Putamen (tissue), 1 donor: Measurements from ENCODE around the gene SNTG2.

Experiments
- DNase-seq: peaks from one replicate; pipeline ENCODE4 v3.0.0-alpha.2; 2016; ENCODE audit warnings: low spot score

SNTG2 gene

GRCh38 chr2:1318366-1319009 is 367.8 kb downstream of the SNTG2 start:
- DNase-seq = no peak

- DNase-seq = no peak
Observed at GRCh38 chr2:1319393-1319792, 368.7 kb downstream of the SNTG2 start.

- DNase-seq = peak; percentile 39
Observed at GRCh38 chr2:1321321-1321720, 370.7 kb downstream of the SNTG2 start.

GRCh38 chr2:1324884-1325283 is 374.2 kb downstream of the SNTG2 start:
- DNase-seq = no peak

- DNase-seq = no peak
Observed at GRCh38 chr2:1328684-1329083, 378.0 kb downstream of the SNTG2 start.

- DNase-seq = peak; percentile 16
Observed at GRCh38 chr2:1339388-1340140, 388.9 kb downstream of the SNTG2 start.

GRCh38 chr2:1340141-1340512 is 389.5 kb downstream of the SNTG2 start:
- DNase-seq = peak; percentile 24

- DNase-seq = no peak
Observed at GRCh38 chr2:1341404-1342120, 390.9 kb downstream of the SNTG2 start.

- DNase-seq = no peak
Observed at GRCh38 chr2:1348789-1349188, 398.1 kb downstream of the SNTG2 start.

GRCh38 chr2:1350111-1350510 is 399.5 kb downstream of the SNTG2 start:
- DNase-seq = no peak

- no peak for DNase-seq
Observed at GRCh38 chr2:1353124-1353523, 402.5 kb downstream of the SNTG2 start.

- DNase-seq = no peak
Observed at GRCh38 chr2:1353543-1353942, 402.9 kb downstream of the SNTG2 start.

- DNase-seq = no peak
Observed at GRCh38 chr2:1360144-1360543, 409.5 kb downstream of the SNTG2 start.

- no peak for DNase-seq
Observed at GRCh38 chr2:1360557-1361250, 410.1 kb downstream of the SNTG2 start.

- no peak for DNase-seq
Observed at GRCh38 chr2:1363367-1363766, 412.7 kb downstream of the SNTG2 start.

GRCh38 chr2:1366546-1367134 is 416.0 kb downstream of the SNTG2 start:
- DNase-seq = peak; percentile 80

GRCh38 chr2:1367601-1368000 is 417.0 kb downstream of the SNTG2 start:
- no peak for DNase-seq

GRCh38 chr2:1369905-1370304 is 419.3 kb downstream of the SNTG2 start:
- no peak for DNase-seq

- no peak for DNase-seq
Observed at GRCh38 chr2:1370461-1370860, 419.8 kb downstream of the SNTG2 start.

- no peak for DNase-seq
Observed at GRCh38 chr2:1371082-1371481, 420.4 kb downstream of the SNTG2 start.

- DNase-seq = no peak
Observed at GRCh38 chr2:1373830-1374229, 423.2 kb downstream of the SNTG2 start.

GRCh38 chr2:1374287-1374686 is 423.6 kb downstream of the SNTG2 start:
- no peak for DNase-seq
